Measurements from ENCODE around the gene PPP1R12B.

- TF ChIP-seq CTCF (conservative IDR thresholded peaks at IDR 0.05) (no peak), EZH2 (IDR thresholded peaks at IDR 0.05; ENCODE audit: low read depth) (no peak)
Observed at GRCh38 chr1:202596638-202597037, 248.1 kb downstream of the PPP1R12B start.
